ENCODE results near the gene SRRT.
"Not testable (repeated sequence)": the region's sequence is repeated elsewhere in the genome, so short reads cannot be mapped to it uniquely, and the experiment has no call there.

SRRT gene

DNA sequence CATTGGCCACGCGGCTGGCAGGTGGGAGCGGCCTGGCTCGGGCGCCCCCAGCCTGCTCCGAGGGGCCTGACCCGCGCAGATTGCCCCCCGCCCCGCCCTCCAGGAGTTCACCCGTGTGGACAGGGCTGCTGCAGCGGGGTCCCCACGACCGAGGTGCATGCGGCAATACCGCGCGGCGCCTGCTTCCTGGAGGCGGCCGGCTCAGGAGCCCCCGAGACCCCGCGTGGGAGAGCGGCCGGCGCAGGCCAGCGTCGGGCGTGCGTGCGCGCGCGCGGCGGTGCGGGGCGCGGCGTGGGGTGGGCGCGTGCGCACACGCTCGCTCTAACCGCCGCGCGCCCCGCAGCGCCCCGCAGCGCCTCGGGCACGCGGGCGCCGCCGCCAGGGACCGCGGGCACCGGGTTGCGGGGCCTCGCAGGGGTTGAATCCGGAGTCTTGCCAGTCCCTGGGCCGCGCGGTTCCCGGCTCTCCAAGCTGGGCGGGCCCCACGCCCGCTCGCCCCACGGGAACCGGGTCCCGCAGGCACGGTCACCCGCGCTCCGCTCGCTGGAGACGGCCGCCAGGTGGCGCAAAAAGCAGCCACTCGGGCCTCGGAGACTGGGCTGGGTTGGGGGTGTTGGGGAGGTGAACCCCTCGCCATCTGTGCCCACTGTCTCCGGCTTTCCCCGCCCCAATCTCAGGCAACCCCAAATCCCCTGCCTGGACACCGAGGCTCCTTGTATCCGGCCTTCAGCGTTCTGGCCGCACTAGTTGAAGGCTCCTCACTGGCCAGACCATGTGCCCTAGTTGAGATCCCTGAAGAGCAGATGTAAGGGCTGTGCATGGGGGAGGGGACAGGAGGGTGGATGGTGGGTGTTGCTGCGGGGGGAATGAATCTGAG is 22.1 kb downstream of the SRRT start:
- DNase-seq = peak; percentile 49

DNA sequence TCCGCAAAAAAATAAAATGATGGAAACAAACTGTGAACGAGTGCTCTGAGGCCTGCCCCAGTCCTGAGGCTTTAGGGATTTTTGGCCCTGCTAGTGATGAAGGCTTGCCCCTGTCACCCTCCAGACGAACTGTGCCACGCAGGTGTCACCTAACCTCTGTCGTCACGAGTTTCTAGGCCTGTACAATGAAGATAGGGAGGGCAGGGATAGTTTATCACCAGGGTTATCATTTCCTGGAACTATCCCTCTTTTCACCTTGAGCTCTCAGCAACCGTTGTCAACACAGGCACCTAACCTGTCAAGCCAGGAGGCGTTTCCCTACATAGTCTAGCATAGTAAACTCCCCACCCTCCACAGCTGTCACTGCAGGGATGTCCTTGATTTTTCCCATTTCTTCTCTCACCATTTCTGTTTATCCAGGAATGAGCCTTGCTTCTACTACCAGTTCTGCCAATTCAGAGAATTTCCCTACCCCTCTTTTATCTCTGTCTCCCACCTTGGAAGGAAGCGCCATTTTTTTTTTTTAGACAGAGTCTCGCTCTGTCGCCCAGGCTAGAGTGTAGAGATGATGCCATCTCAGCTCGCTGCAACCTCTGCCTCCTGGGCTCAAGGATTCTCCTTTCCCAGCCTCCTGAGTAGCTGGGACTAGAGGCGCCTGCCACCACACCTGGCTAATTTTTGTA is 23.0 kb downstream of the SRRT start:
- DNase-seq = no peak

DNA sequence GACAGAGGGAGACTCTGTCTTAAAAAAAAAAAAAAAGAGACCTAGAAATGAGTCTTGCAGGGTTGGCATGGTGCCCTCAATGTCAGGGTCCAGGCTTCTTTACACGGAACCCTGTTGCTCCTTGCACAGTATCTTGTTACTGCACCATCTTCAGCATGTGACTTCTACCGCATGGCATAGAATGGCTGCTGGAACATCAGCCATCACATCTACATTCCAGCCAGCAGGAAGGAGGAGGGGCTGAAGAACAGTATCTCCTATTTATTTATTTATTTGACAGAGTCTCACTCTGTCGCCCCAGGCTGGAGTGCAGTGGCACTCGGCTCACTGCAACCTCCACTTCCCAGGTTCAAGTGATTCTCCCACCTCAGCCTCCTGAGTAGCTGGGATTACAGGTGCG is 24.5 kb downstream of the SRRT start:
- DNase-seq = no peak

DNA sequence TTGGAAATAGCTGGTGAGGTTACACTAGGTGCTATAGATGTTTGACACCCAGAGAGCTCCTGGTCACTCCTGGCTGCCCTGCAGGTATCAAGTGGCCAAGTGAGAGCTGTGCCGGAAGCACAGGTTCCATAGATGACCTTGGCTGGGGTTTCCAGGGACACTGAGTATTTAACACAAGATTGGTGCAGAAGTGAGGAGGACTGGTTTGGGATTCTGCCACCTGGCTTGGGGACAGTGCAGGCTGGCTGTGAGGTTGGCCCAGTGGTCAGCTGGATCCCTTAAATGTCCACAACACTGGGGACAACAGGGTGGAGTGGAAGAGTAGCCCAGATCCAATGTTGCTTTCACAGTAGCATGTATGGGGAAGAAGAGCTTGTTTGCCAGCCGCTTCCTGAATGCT is 26.1 kb downstream of the SRRT start:
- no peak for DNase-seq

DNA sequence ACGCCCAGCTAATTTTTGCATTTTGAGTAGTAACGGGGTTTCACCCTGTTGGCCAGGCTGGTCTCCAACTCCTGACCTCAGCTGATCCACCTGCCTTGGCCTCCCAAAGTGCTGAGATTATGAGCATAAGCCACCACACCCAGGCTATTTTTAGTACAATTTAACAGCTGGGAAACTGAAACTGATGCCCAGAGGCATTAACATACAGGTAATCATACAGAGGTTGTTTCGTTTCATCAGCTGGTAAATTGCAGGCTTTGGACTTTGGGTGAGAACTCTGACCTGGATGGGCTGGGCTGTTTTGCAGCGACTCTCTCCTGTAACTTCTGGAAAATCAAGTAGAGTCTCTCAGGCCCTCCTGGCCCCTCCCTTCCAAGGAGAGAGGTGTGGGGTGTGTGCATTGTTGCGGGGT is 27.0 kb downstream of the SRRT start:
- no peak for DNase-seq

DNA sequence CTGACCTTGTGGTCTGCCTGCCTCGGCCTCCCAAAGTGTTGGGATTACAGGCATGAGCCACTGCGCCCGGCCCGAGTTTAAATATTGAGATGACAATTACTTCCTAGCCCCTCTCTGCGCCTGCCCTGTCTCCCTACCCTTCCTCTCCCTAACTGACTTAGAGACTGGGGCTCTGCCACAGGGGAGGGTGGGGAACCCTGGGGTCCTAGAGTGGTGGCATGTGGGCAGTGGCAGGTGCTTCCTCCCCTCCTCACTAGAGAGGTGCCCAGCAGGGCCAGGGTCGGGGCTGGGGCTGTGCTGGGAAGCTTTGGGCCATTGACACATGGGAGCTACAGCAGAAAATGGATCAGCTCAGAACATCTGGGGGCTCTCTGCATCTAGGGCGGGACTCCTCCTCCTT is 27.7 kb downstream of the SRRT start:
- no peak for DNase-seq

DNA sequence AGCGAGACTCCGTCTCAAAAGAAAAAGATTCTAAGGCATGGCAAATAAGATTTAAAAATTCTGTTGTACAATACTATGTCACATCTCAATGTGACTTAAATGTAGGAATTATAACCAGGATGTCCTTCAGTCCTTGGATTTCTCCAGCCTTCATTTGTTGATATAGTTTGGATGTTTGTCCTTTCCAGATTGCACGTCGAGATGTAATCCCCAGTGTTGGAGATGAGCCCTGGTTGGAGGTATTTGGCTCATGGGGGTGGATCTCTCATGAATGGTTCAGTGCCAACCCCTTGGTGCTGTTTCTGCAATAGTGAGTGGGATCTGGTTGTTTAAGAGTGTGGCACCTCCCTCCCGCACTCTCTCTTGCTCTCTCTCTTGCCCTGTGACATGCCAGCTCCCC is 33.6 kb downstream of the SRRT start:
- no peak for DNase-seq

DNA sequence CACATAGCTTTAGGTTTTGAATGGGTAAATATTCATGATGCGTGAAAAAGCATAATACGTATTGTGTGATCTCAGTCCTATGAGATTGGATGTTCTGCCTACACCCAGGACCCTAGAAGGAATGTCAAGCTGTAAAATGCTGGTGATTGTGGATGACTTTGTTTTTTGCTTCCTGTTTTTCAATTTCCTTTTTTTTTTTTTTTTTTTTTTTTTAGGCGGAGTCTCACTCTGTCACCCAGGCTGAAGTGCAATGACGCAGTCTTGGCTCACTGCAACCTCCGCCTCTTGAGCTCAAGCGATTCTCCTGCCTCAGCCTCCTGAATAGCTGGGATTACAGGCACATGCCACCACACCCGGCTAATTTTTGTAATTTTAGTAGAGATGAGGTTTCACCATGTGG is 35.5 kb downstream of the SRRT start:
- not testable (repeated sequence) for DNase-seq

DNA sequence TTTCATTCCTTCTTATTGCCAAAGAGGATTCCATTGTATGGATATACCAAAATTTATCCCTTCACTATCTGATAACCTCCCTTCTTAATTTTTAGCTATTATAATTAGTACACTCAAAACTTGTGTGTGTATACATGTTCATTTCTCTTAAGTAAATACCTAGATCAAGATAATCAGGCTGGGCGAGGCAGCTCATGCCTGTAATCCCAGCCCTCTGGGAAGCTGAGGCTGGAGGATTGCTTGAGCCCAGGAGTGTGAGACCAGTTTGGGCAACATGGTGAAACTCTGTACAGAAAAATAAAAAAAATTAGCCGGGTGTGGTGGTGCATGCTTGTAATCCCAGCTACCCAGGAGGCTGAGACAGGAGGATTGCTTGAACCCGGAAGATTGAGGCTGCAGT is 36.6 kb downstream of the SRRT start:
- DNase-seq = no peak

DNA sequence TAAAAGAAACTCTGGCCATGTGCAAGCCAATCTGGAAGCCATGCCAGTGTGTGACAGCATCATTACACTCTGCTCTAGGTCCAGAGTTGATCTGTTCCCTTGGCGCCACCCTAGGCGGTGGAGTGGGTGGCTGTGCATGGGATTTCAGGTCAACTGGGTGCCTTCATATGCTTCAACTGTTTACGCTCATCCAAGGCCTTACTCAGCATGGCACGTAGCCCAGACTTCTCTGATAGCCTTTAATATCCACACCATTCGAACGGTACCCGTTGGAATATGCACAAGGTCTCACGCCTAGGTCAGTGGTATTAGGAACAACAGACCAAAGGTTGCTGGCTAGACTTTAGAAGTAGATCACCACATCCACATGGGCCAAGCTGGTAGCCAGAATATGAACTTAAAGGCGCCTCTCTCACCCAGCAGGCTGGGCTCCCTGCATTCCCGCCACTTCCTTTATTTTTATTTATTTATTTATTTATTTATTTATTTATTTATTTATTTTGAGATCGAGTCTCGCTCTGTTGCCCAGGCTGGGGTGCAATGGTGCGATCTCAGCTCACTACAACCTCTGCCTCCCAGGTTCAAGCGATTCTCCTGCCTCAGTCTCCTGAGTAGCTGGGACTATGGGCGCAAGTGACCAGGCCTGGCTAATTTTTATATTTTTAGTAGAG is 39.4 kb downstream of the SRRT start:
- DNase-seq = no peak

DNA sequence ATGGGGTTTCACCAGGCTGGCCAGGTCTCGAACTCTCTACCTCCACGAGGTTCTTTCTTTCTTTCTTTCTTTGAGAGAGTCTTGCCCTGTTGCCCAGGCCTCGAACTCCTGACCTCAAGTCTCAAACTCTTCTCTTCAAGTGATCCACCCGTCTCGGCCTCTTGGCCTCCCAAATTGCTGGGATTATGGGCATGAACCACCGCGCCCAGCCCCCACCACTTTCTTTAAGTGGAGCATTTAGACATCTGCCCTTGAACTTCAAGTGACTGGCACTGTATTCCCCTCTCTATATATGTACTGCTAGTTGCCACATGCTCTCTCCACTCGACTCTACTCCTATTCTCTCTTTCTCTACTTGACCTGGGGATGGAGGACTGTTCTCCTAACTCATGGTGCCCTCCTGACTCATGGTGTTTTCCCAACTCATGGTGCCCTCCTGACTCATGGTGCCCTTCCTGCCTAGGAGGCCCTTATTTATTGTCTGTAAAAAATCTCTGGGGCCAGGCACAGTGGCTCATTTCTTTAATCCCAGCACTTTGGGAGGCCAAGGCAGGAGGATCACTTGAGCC is 40.1 kb downstream of the SRRT start:
- no peak for DNase-seq

DNA sequence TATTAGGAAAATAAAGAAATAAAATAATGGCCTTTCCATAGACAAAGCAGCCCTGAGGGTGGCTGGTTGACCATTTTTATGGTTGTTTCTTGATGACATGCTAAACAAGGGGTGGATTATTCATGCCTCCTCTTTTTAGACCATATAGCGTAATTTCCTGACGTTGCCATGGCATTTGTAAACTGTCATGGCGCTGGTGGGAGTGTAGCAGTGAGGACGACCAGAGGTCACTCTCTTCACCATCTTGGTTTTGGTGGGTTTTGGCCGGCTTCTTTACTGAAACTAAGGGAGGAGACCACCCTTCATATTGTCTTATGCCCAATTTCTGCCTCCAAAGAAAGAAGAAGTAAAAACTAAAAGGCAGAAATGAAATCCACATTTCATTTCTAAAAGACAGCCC is 44.4 kb downstream of the SRRT start:
- not testable (repeated sequence) for DNase-seq

DNA sequence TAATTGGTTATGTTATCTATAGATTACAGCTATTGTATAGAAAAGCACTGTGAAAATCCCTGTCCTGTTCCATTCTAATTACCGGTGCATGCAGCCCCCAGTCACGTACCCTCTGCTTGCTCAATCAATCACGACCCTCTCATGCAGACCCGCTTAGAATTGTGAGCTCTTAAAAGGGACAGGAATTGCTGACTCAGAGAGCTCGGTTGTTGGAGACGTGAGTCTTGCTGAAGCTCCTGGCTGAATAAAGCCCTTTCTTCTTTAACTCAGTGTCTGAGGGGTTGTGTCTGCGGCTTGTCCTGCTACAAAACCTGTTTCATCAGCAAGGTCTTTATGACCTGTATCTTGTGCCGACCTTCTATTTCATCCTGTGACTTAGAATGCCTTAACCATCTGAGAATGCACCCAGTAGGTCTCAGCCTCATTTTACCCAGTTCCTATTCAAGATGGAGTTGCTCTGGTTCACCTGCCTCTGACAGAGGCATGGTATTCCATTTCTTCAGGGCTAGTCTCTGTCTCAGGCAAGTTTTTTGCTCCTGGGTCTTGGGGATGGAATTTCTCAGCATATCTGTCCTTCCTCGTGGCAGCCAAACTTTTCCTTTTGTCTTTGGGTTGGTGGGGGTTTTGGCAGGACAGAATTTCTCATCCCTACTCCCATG is 45.0 kb downstream of the SRRT start:
- DNase-seq = not testable (repeated sequence)

DNA sequence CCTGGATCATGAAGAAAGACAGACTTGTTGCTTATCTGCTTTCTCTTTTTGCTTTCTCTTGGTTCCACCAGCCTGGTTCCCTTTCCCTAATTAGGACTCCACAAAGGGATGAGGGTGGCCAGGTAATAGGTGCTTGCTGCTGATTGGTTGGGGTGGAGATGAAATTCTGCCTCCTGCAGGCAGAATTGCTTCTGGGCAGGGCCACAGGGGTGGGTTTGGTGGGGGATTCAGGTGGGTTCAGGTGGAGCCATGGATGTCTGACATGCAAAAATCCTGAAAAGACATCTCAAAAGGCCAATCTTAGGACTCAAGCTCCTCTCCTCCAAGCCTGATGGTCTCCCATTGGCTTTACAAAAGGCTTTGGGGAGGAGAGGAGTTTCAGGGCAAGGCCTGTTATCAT is 46.1 kb downstream of the SRRT start:
- no peak for DNase-seq

DNA sequence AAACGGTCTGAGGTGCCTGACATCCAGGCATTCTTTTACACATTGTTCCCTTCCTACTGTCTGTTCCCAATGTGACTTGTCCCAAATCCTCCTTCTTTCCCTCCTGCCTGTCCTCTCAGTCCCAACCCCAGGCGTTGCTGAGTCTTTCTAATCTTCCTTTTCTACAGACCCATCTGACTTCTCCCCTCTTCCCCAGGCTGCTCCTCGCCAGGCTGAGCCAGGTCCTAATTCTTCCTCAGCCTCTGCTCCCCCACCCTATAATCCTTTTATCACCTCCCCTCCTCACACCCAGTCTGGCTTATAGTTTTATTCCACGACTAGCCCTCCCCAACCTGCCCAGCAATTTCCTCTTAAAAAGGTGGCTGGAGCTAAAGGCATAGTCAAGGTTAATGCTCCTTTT is 48.7 kb downstream of the SRRT start:
- DNase-seq = not testable (repeated sequence)

DNA sequence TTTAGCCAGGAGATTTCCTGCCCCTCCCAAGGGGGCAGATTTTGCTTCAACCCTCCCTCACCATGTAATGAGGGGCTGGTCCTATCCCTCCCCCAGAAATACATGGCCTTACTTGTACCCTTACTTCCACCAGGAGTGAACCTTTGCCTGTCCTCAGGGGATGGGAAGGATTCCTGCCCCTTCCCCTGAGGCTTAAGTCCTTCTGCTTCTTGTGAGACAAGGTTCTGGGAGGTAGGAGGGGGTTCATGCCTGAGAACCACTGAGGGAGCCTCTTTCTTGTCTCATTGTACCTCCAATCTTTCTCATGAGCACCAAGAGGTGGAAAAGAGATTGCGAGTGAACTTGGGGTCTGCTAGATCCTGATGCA is 54.9 kb downstream of the SRRT start:
- DNase-seq = no peak

DNA sequence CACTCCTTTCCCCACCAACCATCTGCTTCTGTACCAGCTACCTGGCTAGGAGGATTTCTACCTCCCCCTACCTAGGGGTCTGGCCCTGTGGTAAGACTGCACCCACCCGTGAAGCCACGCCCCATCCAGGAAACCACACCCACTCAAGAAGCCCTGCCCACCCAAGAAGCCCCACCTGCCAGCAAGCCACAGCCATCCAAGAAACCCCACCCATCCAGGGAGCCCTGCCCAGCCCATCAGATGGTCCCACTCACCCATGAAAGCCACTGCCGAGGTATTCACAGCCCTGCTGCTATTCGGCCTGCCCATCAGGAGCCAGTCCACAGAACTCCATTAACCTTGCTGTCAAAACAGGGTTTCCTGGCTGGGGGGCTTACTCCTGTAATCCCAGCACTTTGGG is 58.8 kb downstream of the SRRT start:
- DNase-seq = no peak

DNA sequence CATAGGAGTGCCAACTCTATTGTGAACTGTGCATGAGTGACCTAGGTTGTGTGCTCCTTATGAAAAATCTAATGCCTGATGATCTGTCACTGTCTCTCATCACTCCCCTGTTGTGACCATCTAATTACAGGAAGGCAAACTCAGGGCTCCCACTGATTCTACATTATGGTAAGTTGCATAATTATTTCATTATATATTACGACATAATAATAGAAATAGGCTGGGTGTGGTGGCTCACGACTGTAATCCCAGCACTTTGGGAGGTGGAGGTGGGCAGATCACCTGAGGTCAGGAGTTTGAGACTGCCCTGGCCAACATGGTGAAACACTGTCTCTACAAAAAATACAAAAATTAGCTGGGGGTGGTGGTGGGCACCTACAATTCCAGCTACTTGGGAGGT is 60.5 kb downstream of the SRRT start:
- DNase-seq = not testable (repeated sequence)

DNA sequence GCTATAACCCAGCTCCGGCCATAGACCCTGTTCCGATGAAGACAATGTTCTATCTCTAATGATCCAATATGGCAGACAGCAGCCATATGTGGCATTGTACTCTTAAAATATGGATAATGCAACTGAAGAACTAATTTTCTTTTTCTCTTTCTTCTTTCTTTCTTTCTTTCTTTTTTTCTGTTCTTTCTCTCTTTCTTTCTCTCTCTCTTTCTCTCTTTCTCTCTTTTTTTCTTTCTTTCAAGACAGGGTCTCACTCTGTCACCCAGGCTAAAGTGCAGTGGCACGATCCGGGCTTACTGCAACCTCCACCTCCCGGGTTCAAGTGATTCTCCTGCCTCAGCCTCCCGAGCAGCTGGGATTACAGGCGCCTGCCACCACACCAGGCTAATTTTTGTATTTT is 61.3 kb downstream of the SRRT start:
- not testable (repeated sequence) for DNase-seq
